HCT116 (cell line): ENCODE results near the gene NET1. TPM values are rescaled to one million over a fixed set of nuclear protein-coding genes. Genes with fewer than 3 reads are reported as not detected.

Experiments
- ATAC-seq: fragments of 200-7000 bp; cut with Tn5 transposase; 2 replicates; pipeline ENCODE4 v1.9.1; 2020; ENCODE audit warnings: mild to moderate bottlenecking, moderate library complexity
- BruUV-seq: library from RNA; stranded (reverse); fragments of 400-500 nt; replicated peaks from 2 replicates; lab custom pipeline; 2021; lab: Mats Ljungman, UMichigan
- CTCF ChIA-PET: fragments of 300-600 bp; sonication (Branson Sonifier 250); formaldehyde crosslinking; loops from one replicate; lab custom pipeline; 2021; ENCODE audit warnings: antibody characterized with exemption; lab: Charles Lee
- POLR2A ChIA-PET: fragments of 300-600, 350-600 bp; sonication (Branson Sonifier 250); formaldehyde crosslinking; loops from one replicate; lab custom pipeline; 2021; ENCODE audit warnings: antibody characterized with exemption; lab: Charles Lee
- RAD21 ChIA-PET, 2 experiments: fragments of 300-600 bp; sonication (Branson Sonifier 250); formaldehyde crosslinking; loops; one replicate each; lab custom pipeline; 2023; ENCODE audit warnings: low total read pairs in 2 of 2; ENCODE audit not compliant: uncharacterized antibody in 2 of 2, unreplicated experiment in 2 of 2, low non-redundant PET in 1 of 2; lab: Charles Lee
- DNase-seq: peaks from one replicate; pipeline ENCODE4 v3.0.0-alpha.2; 2010; ENCODE audit warnings: low read depth, low spot score
- H2AFZ ChIP-seq: fragments of 200-600 bp; shearing (Covaris generic), sonication (generic); 2 replicates; pipeline ENCODE4 v1.6.1; 2017; ENCODE audit warnings: low read depth, mixed run types, mixed read lengths, antibody characterized with exemption, low read length; ENCODE audit not compliant: poor library complexity, severe bottlenecking
- H3K27ac ChIP-seq: 2 replicates; pipeline ENCODE4 v1.5.1; 2012; ENCODE audit warnings: low read depth, low read length
- H3K27me3 ChIP-seq: fragments of 200-600 bp; sonication (generic); 2 replicates; pipeline ENCODE4 v1.6.1; 2016; ENCODE audit warnings: mixed run types, low read length, mixed read lengths; ENCODE audit not compliant: insufficient read depth
- H3K36me3 ChIP-seq, 2 experiments: fragments of 200-500 bp in 1 of 2; fragments of 200-600 bp in 1 of 2; sonication (Bioruptor generic) in 1 of 2; sonication (generic) in 1 of 2; 2 replicates each; pipeline versions ENCODE4 v1.5.1 to v1.6.1; 2014 to 2016; ENCODE audit warnings: low read length in 2 of 2, inconsistent platforms in 1 of 2, mixed read lengths in 1 of 2, mixed run types in 1 of 2; ENCODE audit not compliant: insufficient read depth in 2 of 2, control insufficient read depth in 1 of 2
- H3K4me1 ChIP-seq, 2 experiments: fragments of 200-600 bp in 1 of 2; sonication (generic) in 1 of 2; 2 replicates each; pipeline versions ENCODE4 v1.5.1 to v1.6.1; 2012 to 2017; ENCODE audit warnings: low read length in 2 of 2, inconsistent platforms in 1 of 2, mild to moderate bottlenecking in 1 of 2, mixed read lengths in 1 of 2, mixed run types in 1 of 2, moderate library complexity in 1 of 2; ENCODE audit not compliant: insufficient read depth in 2 of 2, control insufficient read depth in 1 of 2
- H3K4me2 ChIP-seq: fragments of 200-600 bp; sonication (generic); 2 replicates; pipeline ENCODE4 v1.6.1; 2017; ENCODE audit warnings: mixed run types, low read length, mixed read lengths
- H3K4me3 ChIP-seq, 2 experiments: fragments of 200-600 bp in 1 of 2; sonication (generic) in 1 of 2; replicated peaks in 1 of 2; 2 replicates each; pipeline ENCODE4 v1.5.1; 2011 to 2016; ENCODE audit warnings: low read length in 2 of 2, control low read depth in 1 of 2, low read depth in 1 of 2, mild to moderate bottlenecking in 1 of 2, mixed read lengths in 1 of 2, mixed run types in 1 of 2
- H3K79me2 ChIP-seq: fragments of 200-600 bp; sonication (generic); 2 replicates; pipeline ENCODE4 v1.6.1; 2017; ENCODE audit warnings: mild to moderate bottlenecking, mixed run types, low read length, moderate library complexity, mixed read lengths; ENCODE audit not compliant: insufficient read depth
- H3K9ac ChIP-seq: fragments of 200-600 bp; sonication (generic); 2 replicates; pipeline ENCODE4 v1.6.1; 2016; ENCODE audit warnings: low read length, mixed read lengths
- H3K9me2 ChIP-seq: fragments of 200-600 bp; sonication (generic), shearing (Covaris generic); 2 replicates; pipeline ENCODE4 v1.6.1; 2017; ENCODE audit warnings: mixed run types, mild to moderate bottlenecking, moderate library complexity; ENCODE audit not compliant: insufficient read depth
- H3K9me3 ChIP-seq, 2 experiments: fragments of 200-500 bp in 1 of 2; fragments of 200-600 bp in 1 of 2; sonication (Bioruptor generic) in 1 of 2; sonication (generic) in 1 of 2; 2 replicates each; pipeline ENCODE4 v1.6.1; 2014 to 2017; ENCODE audit warnings: low read length in 2 of 2, mixed read lengths in 2 of 2, inconsistent platforms in 1 of 2, low read depth in 1 of 2, mild to moderate bottlenecking in 1 of 2, mixed run types in 1 of 2, moderate library complexity in 1 of 2; ENCODE audit not compliant: control insufficient read depth in 1 of 2, insufficient read depth in 1 of 2
- H4K20me1 ChIP-seq: fragments of 200-600 bp; sonication (generic), shearing (Covaris generic); 2 replicates; pipeline ENCODE4 v1.6.1; 2017; ENCODE audit warnings: mixed run types, mild to moderate bottlenecking, moderate library complexity; ENCODE audit not compliant: insufficient read depth
- CBX3 ChIP-seq: IDR thresholded peaks from 2 replicates; pipeline ENCODE4 v1.6.1; 2012; ENCODE audit warnings: low read depth
- CEBPB ChIP-seq: IDR thresholded peaks from 2 replicates; pipeline ENCODE4 v1.6.1; 2012; ENCODE audit warnings: low read depth
- CTCF ChIP-seq, 3 experiments: fragments of 200-600 bp in 1 of 3; sonication (generic) in 1 of 3; IDR thresholded peaks in 2 of 3; conservative IDR thresholded peaks in 1 of 3; 2 replicates each; pipeline ENCODE4 v1.5.1; 2012 to 2017; ENCODE audit warnings: low read depth in 2 of 3, low read length in 2 of 3, antibody characterized with exemption in 1 of 3, borderline replicate concordance in 1 of 3, control low read depth in 1 of 3, mild to moderate bottlenecking in 1 of 3, mixed read lengths in 1 of 3, mixed run types in 1 of 3, moderate library complexity in 1 of 3; ENCODE audit not compliant: insufficient read depth in 1 of 3
- EGR1 ChIP-seq: IDR thresholded peaks from 2 replicates; pipeline ENCODE4 v1.6.1; 2012; ENCODE audit warnings: low read depth
- ELF1 ChIP-seq: IDR thresholded peaks from 2 replicates; pipeline ENCODE4 v1.6.1; 2012; ENCODE audit warnings: low read depth, borderline replicate concordance
- EZH2 ChIP-seq: fragments of 200-600 bp; sonication (generic); IDR thresholded peaks from 2 replicates; pipeline ENCODE4 v1.6.1; 2017; ENCODE audit warnings: antibody characterized with exemption, mixed run types
- FOSL1 ChIP-seq: IDR thresholded peaks from 2 replicates; pipeline ENCODE4 v1.6.1; 2012; ENCODE audit warnings: low read depth
- JUND ChIP-seq: IDR thresholded peaks from 2 replicates; pipeline ENCODE4 v1.6.1; 2012
- MAX ChIP-seq: IDR thresholded peaks from 2 replicates; pipeline ENCODE4 v1.6.1; 2012
- POLR2A ChIP-seq: IDR thresholded peaks from 2 replicates; pipeline ENCODE4 v1.7.0; 2011; ENCODE audit warnings: borderline replicate concordance; ENCODE audit not compliant: insufficient read depth, insufficient read length; ENCODE audit errors: extremely low read depth
- RAD21 ChIP-seq: IDR thresholded peaks from 2 replicates; pipeline ENCODE4 v1.6.1; 2012; ENCODE audit warnings: low read depth, mild to moderate bottlenecking
- SIN3A ChIP-seq: IDR thresholded peaks from 2 replicates; pipeline ENCODE4 v1.6.1; 2012; ENCODE audit warnings: low read depth
- SP1 ChIP-seq: IDR thresholded peaks from 2 replicates; pipeline ENCODE4 v1.6.1; 2012; ENCODE audit warnings: low read depth
- SRF ChIP-seq: IDR thresholded peaks from 2 replicates; pipeline ENCODE4 v1.6.1; 2012; ENCODE audit warnings: low read depth
- TCF7L2 ChIP-seq: IDR thresholded peaks from 2 replicates; pipeline ENCODE4 v1.7.0; 2011; ENCODE audit warnings: borderline replicate concordance, inconsistent platforms; ENCODE audit not compliant: insufficient read depth, insufficient read length; ENCODE audit errors: extremely low read depth
- YY1 ChIP-seq: IDR thresholded peaks from 2 replicates; pipeline ENCODE4 v1.6.1; 2011; ENCODE audit warnings: low read length, low read depth, moderate library complexity, mild to moderate bottlenecking; ENCODE audit not compliant: insufficient replicate concordance; ENCODE audit errors: extremely low read depth
- ZFX ChIP-seq: fragments of 450-650 bp; IDR thresholded peaks from 2 replicates; pipeline ENCODE4 v1.6.1; 2017
- ZNF274 ChIP-seq: fragments of 200-500 bp; sonication (Bioruptor generic); IDR thresholded peaks from 2 replicates; pipeline ENCODE4 v1.6.1; 2014; ENCODE audit warnings: mild to moderate bottlenecking, low read depth, low read length, inconsistent platforms
- intact Hi-C: fragments of 100-400 bp; cut with micrococcal nuclease; formaldehyde crosslinking; loops from 2 replicates; pipeline ENCODE4 v1.10.0; 2022
- total RNA-seq: library from RNA; stranded (reverse); gene quantifications from one replicate; pipeline ENCODE4 v1.2.1, GENCODE V29; 2021; ENCODE audit not compliant: unreplicated experiment
- TF ChIP-seq, protein P1 (sequence below): IDR thresholded peaks from 2 replicates; pipeline ENCODE4 v1.6.1; 2012

The NET1 gene
- total RNA-seq, 1 experiment from 2014 or later = 51.2 TPM

GRCh38 chr10:5370493-5371352, 41.6 kb upstream of the NET1 start:
- Histone ChIP-seq H3K4me2 (no peak overlapping the region), H3K9me3 (peaks cover 0 to 8% of the 10 kb centered on the region in 2 experiments; a peak in 1 of 4 replicates), H3K36me3 (no peaks in the 10 kb centered on the region), H4K20me1 (no peaks in the 10 kb centered on the region), H2AFZ (no peak overlapping the region), H3K4me3 (no peak overlapping the region), H3K9me2 (no peaks in the 10 kb centered on the region), H3K27ac (no peak overlapping the region), H3K27me3 (peaks cover 23% of the 10 kb centered on the region), H3K79me2 (no peaks in the 10 kb centered on the region), H3K4me1 (no peaks in the 10 kb centered on the region), H3K9ac (no peak overlapping the region)
- POLR2A ChIA-PET = no interaction called here
- no peak for ATAC-seq
- CTCF ChIA-PET = no interaction called here
- BruUV-seq = no TSS peak
- RAD21 ChIA-PET = no interaction called here
- TF ChIP-seq CEBPB (no peak), TCF7L2 (no peak), RAD21 (no peak)
- intact Hi-C loops = no loop called here
- no peak for DNase-seq

DNA sequence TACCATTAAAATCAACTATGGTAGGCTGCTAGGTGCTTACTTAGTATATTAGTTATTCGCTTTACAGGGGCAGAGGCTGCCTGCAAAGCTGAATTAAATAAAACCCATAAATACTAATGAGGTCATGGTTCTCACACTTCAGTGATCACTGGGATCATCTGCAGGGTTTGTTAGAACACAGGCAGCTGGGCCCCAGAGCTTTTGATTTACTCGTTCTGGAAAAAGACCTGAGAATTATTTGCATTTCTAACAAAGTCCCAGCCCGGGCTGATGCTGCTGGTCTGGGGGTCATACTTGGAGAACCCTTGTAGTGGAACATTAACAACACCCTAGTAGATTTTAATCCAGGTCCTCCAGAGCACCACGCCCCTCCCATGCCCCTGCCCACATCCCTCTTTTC, 39.0 kb upstream of the NET1 start:
- intact Hi-C loops = no loop called here
- CTCF ChIA-PET = no interaction called here
- no peak for TF ChIP-seq SIN3A
- TF ChIP-seq POLR2A = no peak
- no peak for TF ChIP-seq RAD21
- TF ChIP-seq CTCF (IDR thresholded peaks at IDR 0.05 in 2 of 3, conservative IDR thresholded peaks at IDR 0.05 in 1 of 3; ENCODE audit: borderline replicate concordance in 1 of 3, insufficient read depth in 1 of 3, low read depth in 2 of 3, low read length in 2 of 3) = no peak
- no peak for TF ChIP-seq JUND
- no peak for TF ChIP-seq SP1
- TF ChIP-seq EGR1 = no peak
- TF ChIP-seq, protein P1, sequence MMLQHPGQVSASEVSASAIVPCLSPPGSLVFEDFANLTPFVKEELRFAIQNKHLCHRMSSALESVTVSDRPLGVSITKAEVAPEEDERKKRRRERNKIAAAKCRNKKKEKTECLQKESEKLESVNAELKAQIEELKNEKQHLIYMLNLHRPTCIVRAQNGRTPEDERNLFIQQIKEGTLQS = no peak
- no peak for TF ChIP-seq MAX
- no peak for TF ChIP-seq EZH2
- no peak for TF ChIP-seq CBX3
- no peak for TF ChIP-seq CEBPB
- TF ChIP-seq YY1 = no peak
- TF ChIP-seq ZNF274 = no peak
- no peak for TF ChIP-seq ZFX
- TF ChIP-seq ELF1 = no peak
- no peak for TF ChIP-seq FOSL1
- no peak for TF ChIP-seq SRF

More for the DNA sequence above, 39.0 kb upstream of the NET1 start:
- Histone ChIP-seq H3K27me3 (peaks cover under 1% of the 10 kb centered on the region; the same call in 1 of the 2 replicates), H3K4me3 (no peak overlapping the region), H3K27ac (no peak overlapping the region), H3K36me3 (no peaks in the 10 kb centered on the region), H2AFZ (no peak overlapping the region), H3K4me1 (no peaks in the 10 kb centered on the region), H3K9ac (no peak overlapping the region), H3K79me2 (no peaks in the 10 kb centered on the region), H3K9me2 (no peaks in the 10 kb centered on the region), H3K9me3 (peaks cover 0 to 8% of the 10 kb centered on the region in 2 experiments; a peak in 1 of 4 replicates), H4K20me1 (no peaks in the 10 kb centered on the region), H3K4me2 (no peak overlapping the region)
- DNase-seq = no peak
- RAD21 ChIA-PET = no interaction called here
- BruUV-seq = no TSS peak
- ATAC-seq = no peak
- POLR2A ChIA-PET = no interaction called here
